HG03439 (cell line): ENCODE results near the gene C1D.

ENCODE experiments used
- ATAC-seq: cut with Tn5 transposase; IDR thresholded peaks from one replicate; pipeline ENCODE4 v1.9.1; 2021; ENCODE audit warnings: mild to moderate bottlenecking, moderate library complexity; ENCODE audit not compliant: unreplicated experiment

C1D gene

DNA sequence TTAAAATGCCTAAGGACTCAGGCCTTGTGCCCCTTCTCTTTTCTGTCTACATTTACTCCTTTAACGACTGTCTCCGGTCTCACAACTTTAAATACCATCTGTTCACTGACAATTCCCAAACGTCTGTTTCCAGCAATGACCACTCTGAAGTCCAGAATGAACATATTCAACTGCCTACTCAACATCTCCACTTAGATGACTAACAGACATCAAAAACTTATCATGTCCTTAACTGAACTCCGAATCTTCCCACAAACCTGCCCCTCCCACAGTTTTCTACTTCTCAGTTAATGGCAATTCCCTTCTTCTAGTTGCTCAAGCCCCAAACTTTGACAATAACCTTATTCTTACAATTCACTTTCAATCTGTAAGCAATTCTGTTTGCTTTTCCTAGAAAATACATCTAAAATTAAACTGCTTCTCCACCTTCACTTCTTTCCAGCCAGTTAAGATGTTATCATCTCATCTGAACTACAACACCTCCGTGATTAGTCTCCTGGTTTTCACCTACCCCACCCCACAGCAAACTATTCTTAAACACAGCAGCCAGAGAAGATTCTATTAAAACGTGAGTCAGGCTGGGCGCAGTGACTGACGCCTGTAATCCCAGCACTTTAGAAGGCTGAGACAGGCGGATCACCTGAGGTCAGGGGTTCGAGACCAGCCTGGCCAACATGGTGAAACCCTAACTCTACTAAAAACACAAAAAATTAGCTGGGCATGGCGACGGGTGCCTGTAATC, 2.8 kb downstream of the C1D start:
- ATAC-seq: no peak

DNA sequence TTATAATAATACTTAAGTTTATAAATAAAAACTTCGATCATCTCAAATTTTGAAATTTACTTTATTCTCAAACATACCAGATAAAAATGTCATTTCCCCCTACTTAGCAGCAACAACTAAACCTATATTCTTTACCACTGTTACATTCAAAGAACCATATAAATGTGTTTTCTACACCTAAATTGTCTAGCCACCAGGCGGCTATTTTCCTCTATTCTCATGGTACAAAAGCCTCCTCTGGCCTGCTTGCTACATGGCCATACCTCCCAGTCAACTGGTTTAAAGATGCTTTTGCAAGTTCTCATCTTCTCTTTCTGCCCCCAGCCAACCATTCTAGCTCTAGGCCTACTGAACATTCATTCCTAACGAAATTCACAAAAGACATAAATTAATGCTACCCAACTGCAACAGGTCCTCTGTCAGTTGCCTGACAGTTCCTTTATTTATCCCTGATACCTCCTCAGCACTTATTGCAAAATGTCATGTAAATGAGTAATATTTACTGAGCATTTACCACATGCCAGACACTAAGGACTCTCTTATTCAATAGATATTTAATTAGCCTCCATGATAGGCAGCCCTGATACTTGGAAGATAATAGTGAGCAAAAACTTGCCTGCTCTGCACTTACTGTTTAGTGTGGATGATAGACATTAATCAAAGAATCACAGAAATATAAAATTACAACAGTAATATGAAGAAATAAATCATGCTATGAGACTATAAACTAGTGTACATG, 5.0 kb downstream of the C1D start:
- no peak for ATAC-seq

DNA sequence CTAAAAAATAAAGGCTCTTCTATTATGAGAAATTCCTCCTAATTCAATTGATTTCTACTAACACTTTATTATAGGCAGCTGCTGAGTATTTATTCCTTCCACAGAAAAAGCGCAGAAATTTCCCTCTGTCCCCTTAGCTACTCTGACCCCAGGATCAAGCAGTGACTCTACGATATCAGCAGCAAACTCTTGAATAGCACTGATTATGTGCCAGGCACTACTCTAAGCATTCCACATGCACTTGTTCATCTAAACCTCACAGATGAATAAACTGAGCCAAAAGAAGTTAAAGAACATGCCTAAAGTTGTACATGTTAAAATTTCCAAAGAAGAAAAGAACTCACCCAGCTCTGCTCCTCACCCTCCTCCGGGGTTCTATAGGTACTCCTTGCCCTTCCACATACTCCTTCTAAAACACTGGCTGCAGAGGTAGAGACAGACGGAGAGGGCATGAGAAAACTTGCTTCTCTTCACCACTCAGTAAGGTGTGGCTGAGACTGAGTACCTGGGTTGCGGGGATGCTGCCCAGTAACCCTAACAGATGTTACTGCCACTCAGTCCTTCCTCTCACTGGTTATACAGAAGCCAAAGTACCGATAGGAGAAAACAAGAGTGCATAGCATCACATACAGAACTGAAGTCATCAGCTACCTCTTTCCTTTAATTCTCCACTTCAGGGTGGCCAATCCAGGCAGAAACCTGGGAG, 9.9 kb downstream of the C1D start:
- no peak for ATAC-seq

DNA sequence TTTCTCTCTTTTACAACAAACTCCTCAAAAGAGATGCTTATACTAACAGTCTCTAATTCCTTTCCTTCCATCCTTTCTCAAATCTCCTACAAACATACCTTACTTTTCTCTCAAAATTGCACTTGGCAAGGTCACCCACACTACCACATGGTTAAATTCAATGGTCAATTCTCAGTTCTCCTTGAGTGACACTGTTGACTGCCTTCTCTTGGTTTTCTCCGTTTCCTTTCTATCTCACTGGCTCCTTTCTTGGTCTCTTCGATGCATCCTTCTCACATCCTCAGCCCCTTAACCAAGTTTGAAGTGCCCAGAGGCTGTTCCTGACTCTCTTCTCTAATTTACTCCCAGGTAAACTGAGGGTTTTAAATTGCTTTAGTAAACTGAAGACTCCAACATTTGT, 12.5 kb downstream of the C1D start:
- ATAC-seq: no peak

DNA sequence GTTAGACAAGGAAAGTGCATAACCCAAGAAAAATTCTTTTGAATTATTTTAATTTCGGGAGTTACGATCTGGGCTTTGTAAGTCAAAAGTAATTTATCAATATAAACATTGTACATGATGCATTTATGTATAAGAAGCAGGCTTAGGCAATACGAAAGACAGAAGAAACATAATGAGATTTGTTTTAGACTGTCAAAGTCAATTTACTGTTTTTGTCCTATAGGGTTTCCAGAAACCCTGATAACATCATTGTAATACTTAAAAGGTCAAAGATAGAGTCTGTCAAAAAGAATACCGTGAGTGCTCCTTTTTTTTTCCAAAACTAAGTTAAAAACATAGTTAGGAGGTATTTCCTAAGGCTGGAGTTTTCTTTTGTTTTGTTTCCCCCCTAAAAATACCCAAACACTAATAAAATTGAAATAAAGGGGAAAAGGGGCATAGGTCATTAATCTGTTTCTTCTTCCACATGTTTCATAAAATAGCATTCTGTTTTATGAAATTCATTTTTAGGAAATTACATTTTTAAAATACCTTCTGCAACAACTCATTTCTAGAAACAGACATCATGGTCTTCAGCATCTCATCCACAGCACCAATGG, 16.1 kb downstream of the C1D start:
- no peak for ATAC-seq

DNA sequence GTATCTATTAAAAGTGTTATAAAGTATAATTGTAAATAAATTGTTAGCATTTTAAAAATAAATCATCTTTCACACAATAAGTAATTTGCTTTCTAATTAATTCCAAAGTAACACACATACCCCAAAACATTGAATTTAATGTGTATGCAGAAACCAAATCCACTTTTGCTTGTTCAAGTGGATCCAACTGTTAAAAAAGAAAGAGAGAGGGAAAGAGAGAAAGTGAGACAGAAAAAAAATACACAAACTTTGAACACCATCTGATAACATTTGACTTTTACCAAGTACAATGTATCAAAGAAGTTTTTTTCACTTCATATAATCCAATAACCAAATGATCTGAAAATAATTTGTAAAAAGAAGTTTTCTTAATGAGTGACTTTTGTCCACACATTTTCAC, 16.6 kb downstream of the C1D start:
- ATAC-seq: no peak

DNA sequence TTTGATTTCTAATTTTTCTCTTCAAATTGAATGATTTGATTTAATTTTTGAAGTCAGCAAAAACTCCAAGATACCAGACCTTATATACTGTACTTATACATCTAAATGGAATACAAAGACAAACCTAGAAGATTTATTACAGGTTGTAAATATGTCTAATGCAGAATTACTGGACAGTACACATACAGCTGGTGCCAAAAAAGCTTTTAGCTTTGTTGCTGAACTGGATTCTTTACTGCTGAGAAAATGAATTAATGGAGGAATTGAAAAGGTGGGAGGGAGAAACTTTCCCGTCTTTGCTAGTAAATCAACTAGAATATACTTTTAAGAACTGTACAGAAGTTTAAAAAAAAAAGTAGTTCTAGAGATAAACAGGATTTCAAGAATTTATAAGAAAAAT, 17.5 kb downstream of the C1D start:
- ATAC-seq: no peak

DNA sequence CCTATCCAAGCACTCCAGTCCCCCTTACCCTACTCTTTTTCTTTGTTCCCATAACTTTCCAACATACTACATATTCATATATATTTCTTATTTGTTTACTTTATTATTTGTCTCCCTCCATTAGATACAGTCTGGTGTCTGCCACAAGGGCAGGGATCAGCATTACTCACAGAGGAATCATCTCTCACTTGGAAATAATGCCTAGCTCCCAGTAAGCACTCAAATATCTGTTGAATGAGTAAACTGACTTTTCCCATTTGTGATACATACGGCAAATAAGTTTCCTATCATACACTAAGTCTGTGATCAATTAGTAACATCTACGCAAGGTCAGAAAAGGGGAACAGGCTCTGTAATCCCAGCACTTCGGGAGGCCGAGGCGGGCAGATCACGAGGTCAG, 18.7 kb downstream of the C1D start:
- ATAC-seq: no peak

DNA sequence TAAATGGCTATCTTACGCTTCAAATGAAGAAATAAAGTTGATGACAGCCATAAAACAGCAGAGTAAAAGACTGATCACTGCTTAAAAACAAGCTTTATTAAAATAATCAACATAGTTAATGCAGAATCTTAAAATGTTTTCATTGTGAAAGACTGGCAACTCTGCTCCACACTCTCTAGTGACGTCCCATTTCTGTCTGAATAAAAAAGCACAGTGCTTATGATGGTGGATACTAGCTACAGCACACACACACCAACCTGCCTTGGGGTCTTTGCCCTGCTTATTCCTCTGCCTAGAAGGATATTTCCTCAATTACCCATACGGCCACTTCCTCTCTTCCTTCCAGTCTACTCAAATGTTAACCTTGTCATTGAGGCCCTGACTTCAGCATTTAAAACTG, 19.1 kb downstream of the C1D start:
- ATAC-seq: no peak

DNA sequence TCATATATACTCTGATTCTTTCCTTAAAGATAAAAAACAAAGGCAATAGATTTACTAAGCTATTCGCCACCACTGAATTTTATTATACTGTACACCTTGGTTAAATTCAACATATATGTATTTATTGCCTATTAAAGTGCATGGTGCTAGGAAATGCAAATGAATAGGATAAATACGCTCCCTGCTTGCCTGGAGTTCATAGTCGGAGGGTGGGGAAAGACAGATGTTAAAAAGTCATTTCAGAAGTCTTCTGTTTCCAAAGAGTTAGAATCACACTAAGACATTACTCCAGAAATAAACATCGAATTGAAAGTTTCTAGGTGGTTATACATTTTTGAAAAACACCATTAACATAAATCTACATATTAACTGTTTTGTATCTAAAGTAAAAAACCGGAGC, 19.8 kb downstream of the C1D start:
- ATAC-seq: no peak

DNA sequence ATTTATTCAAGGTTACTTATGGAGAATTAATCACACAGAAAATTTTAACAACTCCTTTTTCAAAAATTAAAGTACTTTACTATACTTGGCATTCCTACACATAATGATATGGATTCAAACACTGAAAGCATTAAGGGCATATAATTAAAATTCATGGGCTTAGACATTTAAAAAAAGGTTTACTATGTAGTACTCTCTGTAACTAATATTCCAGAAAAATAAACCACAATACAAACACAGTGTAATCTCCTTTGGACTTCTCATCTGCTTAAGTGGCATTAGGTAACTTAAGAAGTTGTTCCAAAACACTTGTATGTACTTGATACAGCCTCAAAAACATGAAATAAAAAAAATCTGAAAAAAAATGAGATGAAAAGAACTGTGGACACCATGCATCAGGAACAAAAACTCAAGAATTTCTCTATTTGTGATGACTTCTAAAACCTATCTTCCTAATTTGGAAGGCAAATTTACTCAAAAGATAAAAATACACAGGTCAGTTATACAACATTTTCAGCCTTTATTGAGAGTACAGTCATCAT, 21.0 kb downstream of the C1D start:
- no peak for ATAC-seq

DNA sequence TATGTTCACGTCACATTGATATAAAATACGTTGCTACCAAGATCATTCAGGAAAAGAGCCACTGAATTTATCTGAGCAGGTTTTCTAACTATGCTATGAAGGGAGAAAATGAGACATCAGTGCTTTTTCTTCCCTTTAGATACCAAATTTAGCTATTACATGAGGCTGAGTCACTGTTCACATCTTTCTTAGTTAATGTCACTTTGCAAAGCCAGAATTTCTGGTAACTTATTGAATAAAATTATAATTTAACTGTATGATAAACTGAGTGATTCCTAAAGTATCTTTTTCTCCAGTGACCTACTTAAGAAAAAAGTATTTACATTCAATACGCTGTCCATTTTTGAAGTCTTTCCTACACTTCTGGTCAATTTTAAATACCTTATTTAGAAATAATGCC, 22.7 kb downstream of the C1D start:
- no peak for ATAC-seq

DNA sequence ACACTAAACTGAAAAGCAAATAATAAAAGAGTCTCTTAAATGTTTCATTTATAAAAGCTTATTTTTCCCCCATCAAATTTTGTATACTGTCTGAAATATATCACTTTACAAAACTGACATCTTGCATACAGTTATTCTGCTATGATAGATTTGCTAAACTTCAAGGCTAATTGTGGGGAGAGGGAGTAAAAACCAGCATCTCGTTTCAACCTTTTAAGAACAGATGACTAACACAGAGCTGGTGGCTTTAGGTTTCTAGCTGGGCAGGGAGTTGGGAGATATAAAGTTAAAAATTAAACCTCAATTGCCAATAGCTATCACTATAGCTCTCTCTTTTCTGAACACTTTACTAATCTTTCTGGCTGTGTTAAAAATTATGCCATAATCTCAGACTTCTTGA, 23.5 kb downstream of the C1D start:
- no peak for ATAC-seq

DNA sequence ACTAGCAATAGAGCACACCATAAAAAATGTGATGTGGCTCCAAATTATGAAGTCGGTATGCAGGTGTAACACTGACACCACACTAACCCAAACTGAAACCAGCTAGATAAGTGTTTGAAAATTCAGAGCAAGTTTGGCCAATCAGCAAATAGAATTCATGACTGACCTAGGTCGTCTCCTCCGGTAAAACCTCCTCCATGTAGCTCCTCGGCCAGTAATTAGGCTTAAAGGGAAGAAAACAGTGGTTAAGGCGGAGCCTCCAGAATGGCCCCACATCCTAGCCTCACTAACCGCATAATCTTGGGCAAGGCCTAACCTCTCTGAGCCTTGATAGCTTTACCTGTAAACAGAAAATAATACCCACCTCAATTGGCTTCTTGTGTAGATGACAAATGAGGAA, 30.1 kb downstream of the C1D start:
- ATAC-seq: no peak

DNA sequence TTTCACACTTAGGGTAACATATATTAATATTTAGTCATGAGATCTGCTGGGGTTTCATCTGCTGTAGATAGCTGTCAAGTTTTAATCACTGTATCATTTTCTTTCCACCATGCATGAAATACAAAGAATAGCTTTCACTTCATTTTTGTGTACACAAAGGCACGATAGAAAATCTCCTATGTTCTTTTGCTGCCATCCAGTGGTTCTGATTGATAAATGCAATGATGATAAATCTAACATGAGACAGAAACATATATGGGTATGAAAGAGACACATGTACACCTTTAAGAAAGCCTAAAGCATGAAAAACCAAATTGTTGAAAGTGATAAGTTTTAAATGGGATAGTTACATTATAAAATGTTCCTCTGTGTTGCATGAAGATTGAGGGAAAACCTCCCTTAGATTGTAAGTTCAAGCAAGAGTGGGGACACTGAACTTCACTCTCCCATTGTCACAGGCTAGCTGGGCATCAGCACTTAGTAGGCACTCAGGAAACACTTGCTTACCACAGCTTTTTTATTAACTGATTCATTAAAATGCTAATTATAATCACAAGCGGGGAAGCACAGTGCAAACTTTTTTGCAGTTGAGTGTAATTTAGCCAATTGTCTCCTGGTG, 31.2 kb downstream of the C1D start:
- ATAC-seq: no peak

DNA sequence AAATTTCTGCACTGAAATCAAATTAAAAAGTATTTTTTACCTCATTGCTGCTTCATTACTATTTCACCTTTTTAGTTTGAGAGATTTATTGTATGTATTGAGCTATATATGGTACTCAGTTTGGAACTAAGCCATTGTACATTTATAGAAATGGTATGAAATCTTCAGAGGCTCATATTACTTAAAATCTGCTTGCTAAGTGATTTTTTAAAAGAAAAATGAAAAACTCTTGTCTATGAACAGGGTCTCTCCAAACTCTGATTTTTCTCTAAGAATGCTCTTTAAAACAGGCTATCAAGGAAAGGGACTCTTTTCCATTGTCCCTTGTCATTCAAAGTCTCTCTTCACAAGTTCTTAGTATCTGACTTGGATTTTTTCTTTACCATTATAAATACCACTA, 31.8 kb downstream of the C1D start:
- no peak for ATAC-seq

DNA sequence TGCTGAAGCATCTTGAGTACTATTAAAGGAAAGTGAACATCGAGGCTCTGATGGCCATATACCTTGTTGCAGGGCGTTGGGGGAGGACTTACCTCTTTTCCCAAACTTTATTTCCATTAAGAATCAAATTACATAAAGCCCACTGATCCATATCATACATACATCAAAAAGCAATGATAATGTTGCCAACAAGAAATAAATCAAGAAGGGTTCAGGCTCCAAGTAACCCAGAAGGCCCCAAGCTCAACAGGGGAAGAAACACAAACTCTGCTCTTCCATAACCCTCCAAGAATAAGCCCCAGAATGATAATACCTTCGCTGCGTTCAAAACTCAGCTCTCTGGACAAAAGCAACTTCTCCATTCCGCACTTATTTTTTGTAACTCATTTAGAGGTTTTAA, 32.3 kb downstream of the C1D start:
- ATAC-seq: no peak

DNA sequence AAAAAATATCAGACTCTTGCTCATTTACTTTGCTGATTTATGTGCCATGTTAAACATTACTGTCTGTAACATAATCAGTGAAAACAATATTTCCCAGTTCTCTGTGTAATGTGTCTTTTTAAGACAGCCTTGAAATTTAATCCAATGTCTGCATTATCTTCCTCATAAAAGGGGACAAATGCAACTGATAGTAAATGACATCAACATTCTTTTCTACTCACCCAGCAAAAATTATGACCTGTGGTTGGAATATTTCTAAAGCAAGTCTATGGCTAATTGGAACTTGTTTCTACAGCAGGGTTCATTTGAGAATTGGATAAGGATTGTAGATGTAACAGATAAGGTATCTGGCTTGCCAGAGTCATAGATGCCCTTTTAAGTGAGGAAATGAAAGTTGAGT, 34.8 kb downstream of the C1D start:
- no peak for ATAC-seq

DNA sequence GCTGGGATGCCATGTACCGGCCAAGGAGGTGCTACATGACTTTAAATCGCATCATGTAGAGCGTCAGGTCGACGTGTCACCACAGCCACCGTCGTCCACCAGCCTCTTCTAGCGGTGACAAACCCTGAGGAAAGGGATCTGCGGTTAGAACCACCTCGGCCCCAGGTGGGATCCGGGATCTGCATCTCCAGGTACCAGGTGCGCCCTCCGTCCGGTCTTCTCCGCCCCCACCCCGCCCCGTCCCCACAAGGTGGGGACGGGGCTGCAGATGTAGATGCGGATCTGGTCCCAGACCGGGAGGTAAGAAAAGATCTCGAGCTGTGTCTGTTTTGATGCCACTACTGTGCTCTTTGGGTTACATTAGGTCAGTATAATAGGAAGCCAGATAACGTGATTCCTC, 38.4 kb downstream of the C1D start:
- no peak for ATAC-seq

DNA sequence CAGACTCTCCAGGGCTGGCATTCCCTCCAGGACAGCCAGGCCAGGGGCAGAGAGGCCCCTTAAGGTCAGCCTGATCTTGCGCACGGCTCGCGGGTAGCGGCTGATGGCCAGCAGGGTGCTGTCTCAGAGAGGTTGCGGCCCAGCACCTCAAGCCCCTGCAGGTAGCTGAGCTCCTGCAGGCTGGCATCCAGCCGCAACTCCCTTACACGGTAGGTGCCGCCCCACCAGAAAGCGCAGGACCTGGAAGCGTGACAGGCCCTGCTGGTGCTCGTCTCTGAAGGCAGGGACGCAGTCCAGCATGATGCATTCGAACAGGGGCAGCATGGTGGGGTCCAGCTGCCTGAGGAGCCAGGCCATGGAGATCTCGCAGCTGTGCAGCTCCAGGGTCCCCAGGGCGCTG, 38.9 kb downstream of the C1D start:
- ATAC-seq: no peak

DNA sequence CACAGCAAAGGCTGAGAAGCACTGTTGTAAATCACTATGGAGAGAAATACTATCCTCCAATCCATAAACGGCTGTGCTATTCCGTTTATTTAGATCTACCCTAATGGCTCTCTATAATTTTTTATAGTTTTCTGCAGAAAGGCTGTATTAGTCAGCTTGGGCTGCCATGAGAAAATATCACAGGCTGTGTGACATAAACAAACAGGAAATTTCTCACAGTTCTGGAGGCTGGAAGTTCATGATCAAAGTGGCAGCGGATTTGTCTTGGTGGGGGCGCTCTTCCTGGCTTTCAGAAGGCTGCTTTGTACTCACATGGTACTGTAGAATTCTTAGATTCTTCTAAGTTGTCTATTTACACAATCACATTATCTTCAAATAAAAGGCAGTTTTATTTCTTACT, 44.1 kb downstream of the C1D start:
- ATAC-seq: no peak
